Measurements from ENCODE around the gene SERGEF. TPM values are rescaled to one million over a fixed set of nuclear protein-coding genes. Genes with fewer than 3 reads are reported as not detected.

Gene SERGEF
- polyA plus RNA-seq, 3 donors = 14.3 to 33.7 (median 33.3) TPM

DNA sequence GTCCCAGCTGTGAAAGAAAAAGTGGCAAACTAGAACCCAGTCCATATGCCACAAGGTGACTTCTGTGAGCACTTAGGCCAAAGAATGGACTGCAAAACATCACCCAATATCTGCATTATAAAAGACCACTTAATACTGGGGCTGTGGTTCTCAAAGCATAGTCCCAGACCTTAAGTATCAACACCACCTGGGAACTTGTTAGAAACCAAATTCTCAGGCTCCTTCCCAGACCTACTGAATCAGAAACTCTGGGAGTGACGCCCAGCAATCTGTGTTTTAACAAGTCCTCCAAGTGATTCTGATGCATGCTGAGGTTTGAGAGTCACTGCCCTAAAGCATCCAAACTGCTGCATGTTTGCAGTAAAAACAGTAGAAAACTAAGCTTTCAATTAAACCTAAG, 81.3 kb downstream of the SERGEF start:
- Histone ChIP-seq H3K9ac (ENCODE audit: insufficient read depth, low read length, poor library complexity, severe bottlenecking) (no peak overlapping the region), H3K9me3 (replicated peaks in 1 of 2; ENCODE audit: control insufficient read depth in 1 of 2, insufficient read depth in 1 of 2, low read length in 2 of 2) (peaks cover 0 to 3% of the 10 kb centered on the region in 2 donors), H3K4me1 (ENCODE audit: control insufficient read depth in 1 of 2, insufficient read depth in 2 of 2, low read length in 2 of 2) (no peaks in the 10 kb centered on the region), H3K27ac (ENCODE audit: low read depth in 1 of 2, low read length in 2 of 2) (no peak overlapping the region), H3K4me2 (replicated peaks; ENCODE audit: extremely low read depth, low read length, poor library complexity, severe bottlenecking) (no peak overlapping the region), H3K36me3 (replicated peaks in 1 of 2; ENCODE audit: control insufficient read depth in 1 of 2, insufficient read depth in 2 of 2, low read length in 2 of 2) (peaks cover 0 to 10% of the 10 kb centered on the region in 2 donors), H3K4me3 (replicated peaks in 1 of 3; ENCODE audit: low read depth in 2 of 3, low read length in 3 of 3) (no peak overlapping the region), H4K20me1 (ENCODE audit: insufficient read depth, low read length) (no peaks in the 10 kb centered on the region), H3K79me2 (ENCODE audit: insufficient read depth, low read length) (no peaks in the 10 kb centered on the region), H2AFZ (ENCODE audit: insufficient read depth, low read depth, low read length, poor library complexity, severe bottlenecking) (no peak overlapping the region), H3K27me3 (ENCODE audit: control insufficient read depth in 2 of 2, insufficient read depth in 2 of 2, low read length in 2 of 2) (no peaks in the 10 kb centered on the region)
- no CpG with 5 or more reads among the region's 1 CpG for WGBS (ENCODE audit: insufficient coverage)
- TF ChIP-seq, protein P1, sequence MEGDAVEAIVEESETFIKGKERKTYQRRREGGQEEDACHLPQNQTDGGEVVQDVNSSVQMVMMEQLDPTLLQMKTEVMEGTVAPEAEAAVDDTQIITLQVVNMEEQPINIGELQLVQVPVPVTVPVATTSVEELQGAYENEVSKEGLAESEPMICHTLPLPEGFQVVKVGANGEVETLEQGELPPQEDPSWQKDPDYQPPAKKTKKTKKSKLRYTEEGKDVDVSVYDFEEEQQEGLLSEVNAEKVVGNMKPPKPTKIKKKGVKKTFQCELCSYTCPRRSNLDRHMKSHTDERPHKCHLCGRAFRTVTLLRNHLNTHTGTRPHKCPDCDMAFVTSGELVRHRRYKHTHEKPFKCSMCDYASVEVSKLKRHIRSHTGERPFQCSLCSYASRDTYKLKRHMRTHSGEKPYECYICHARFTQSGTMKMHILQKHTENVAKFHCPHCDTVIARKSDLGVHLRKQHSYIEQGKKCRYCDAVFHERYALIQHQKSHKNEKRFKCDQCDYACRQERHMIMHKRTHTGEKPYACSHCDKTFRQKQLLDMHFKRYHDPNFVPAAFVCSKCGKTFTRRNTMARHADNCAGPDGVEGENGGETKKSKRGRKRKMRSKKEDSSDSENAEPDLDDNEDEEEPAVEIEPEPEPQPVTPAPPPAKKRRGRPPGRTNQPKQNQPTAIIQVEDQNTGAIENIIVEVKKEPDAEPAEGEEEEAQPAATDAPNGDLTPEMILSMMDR (IDR thresholded peaks at IDR 0.05) = no peak
- H3K4me1 Mint-ChIP-seq = no peaks in the 10 kb centered on the region
- H3K4me3 Mint-ChIP-seq = no peak overlapping the region
- H3K27me3 Mint-ChIP-seq (ENCODE audit: low read depth in 3 of 3) = peaks cover 0 to 2% (median 0%) of the 10 kb centered on the region in 3 donors
- DNase-seq = no peak
- peaks cover 22 to 30% of the 10 kb centered on the region in 2 donors for H3K36me3 Mint-ChIP-seq
- peaks cover 0 to 4% (median 2%) of the 10 kb centered on the region in 7 donors for H3K9me3 Mint-ChIP-seq
- no peak overlapping the region for H3K27ac Mint-ChIP-seq
- intact Hi-C loops (cut with micrococcal nuclease) = no loop called here

- 80% methylated on average over 1 of the region's 3 CpGs for WGBS (ENCODE audit: insufficient coverage)
- H2AFZ ChIP-seq (ENCODE audit: insufficient read depth, low read depth, low read length, poor library complexity, severe bottlenecking) = no peak overlapping the region
- H3K9me3 ChIP-seq (replicated peaks in 1 of 2; ENCODE audit: control insufficient read depth in 1 of 2, insufficient read depth in 1 of 2, low read length in 2 of 2) = peaks cover 0 to 3% of the 10 kb centered on the region in 2 donors
- no peaks in the 10 kb centered on the region for H3K4me1 Mint-ChIP-seq
- TF ChIP-seq, protein P1 (IDR thresholded peaks at IDR 0.05) = no peak
- no peak overlapping the region for H3K4me2 ChIP-seq (replicated peaks; ENCODE audit: extremely low read depth, low read length, poor library complexity, severe bottlenecking)
- no peaks in the 10 kb centered on the region for H4K20me1 ChIP-seq (ENCODE audit: insufficient read depth, low read length)
- peaks cover 0 to 16% of the 10 kb centered on the region in 2 donors for H3K36me3 ChIP-seq (replicated peaks in 1 of 2; ENCODE audit: control insufficient read depth in 1 of 2, insufficient read depth in 2 of 2, low read length in 2 of 2)
- H3K27me3 ChIP-seq (ENCODE audit: control insufficient read depth in 2 of 2, insufficient read depth in 2 of 2, low read length in 2 of 2) = no peaks in the 10 kb centered on the region
- H3K36me3 Mint-ChIP-seq = peaks cover 25 to 34% of the 10 kb centered on the region in 2 donors
- intact Hi-C loops (cut with micrococcal nuclease) = no loop called here
- no peak overlapping the region for H3K9ac ChIP-seq (ENCODE audit: insufficient read depth, low read length, poor library complexity, severe bottlenecking)
- no peaks in the 10 kb centered on the region for H3K4me1 ChIP-seq (ENCODE audit: control insufficient read depth in 1 of 2, insufficient read depth in 2 of 2, low read length in 2 of 2)
- H3K27ac Mint-ChIP-seq = no peak overlapping the region
- peaks cover 0 to 4% (median 2%) of the 10 kb centered on the region in 7 donors for H3K9me3 Mint-ChIP-seq
- no peak overlapping the region for H3K4me3 ChIP-seq (replicated peaks in 1 of 3; ENCODE audit: low read depth in 2 of 3, low read length in 3 of 3)
- peaks cover 0 to 2% (median 0%) of the 10 kb centered on the region in 3 donors for H3K27me3 Mint-ChIP-seq (ENCODE audit: low read depth in 3 of 3)
- H3K4me3 Mint-ChIP-seq = no peak overlapping the region
- H3K79me2 ChIP-seq (ENCODE audit: insufficient read depth, low read length) = no peaks in the 10 kb centered on the region
- DNase-seq = no peak
- H3K27ac ChIP-seq (ENCODE audit: low read depth in 1 of 2, low read length in 2 of 2) = no peak overlapping the region
These were observed 82.2 kb downstream of the SERGEF start for GRCh38 chr11:17930544-17931125.

Data from CD14-positive monocyte (primary cell).